Measurements from ENCODE around the gene NRG4. TPM values are rescaled to one million over a fixed set of nuclear protein-coding genes. Genes with fewer than 3 reads are reported as not detected.

Gene NRG4
- total and polyA plus RNA-seq, 2 experiments from 2014 or later, result 0.50 to 1.5 TPM

DNA sequence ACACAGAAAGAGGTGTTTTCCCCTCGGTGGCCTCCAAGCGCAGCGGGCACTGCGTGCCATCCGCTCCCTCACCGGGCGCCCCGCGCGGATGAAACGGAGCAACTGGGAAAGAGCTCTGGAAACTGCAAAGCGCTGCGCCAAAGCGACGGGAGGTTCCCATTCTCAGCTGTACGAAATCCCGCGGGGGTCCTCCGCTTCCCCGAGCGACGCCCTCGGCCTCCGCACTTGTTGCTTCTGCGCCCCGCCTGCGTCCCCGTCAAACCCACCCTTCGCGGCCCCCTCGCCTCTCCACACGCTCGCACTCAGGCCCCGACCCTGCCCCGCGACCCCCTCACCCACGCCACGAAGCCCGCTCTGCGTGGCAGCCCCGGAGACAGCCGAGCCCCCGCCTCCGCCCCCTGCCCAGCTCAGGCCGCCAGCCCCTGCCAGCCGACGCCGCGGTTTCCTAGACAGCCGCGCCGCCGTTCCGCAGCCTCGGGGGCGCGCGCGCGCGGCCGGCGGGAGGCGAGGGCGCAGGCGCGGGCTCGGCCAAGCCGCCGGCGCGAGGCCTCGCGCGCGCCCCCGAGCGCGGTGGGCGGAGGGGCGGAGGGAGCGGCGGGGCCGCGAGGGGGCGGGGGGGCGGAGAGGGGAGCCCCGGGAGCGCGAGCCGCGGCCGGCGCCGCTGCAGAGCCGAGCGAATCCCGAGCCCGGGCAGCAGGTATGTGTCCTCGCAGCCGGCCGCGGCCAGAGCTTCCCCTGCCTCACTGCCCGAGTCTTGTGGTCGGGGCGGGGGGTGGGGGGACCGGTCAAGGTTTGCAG, 47.3 kb upstream of the NRG4 start, which contains the start of gene TMEM266:
Gene TMEM266, plus strand, starts transcription at position 666 of the 798 bp plus-strand sequence. CDS start 74,279 bp downstream, outside the sequence.
- DNase-seq (ENCODE audit: low spot score), result peak; percentile 89
- no peaks in the 10 kb centered on the region for H3K9me3 ChIP-seq (ENCODE audit: low read depth)
- no peak for TF ChIP-seq EZH2 (IDR thresholded peaks at IDR 0.05; ENCODE audit: borderline replicate concordance)
- TF ChIP-seq CTCF (IDR thresholded peaks at IDR 0.05; ENCODE audit: poor library complexity), result no peak
- no peak for TF ChIP-seq EZH2phosphoT487 (IDR thresholded peaks at IDR 0.05; ENCODE audit: low read depth, severe bottlenecking, unreplicated experiment)
- peaks cover 28% of the 10 kb centered on the region for H3K27me3 ChIP-seq
- H3K79me2 ChIP-seq, result no peaks in the 10 kb centered on the region
- H2AFZ ChIP-seq, result peak within 1 kb of the TSS; percentile 92
- H3K4me2 ChIP-seq, result peak within 1 kb of the TSS; percentile 97
- under 1% methylated on average over 21 of the region's 107 CpGs for WGBS (ENCODE audit: low lambda C conversion rate, missing lambda C conversion rate)
- no peaks in the 10 kb centered on the region for H4K20me1 ChIP-seq (ENCODE audit: insufficient read depth, poor library complexity, severe bottlenecking)
- H3K4me3 ChIP-seq, result peak within 1 kb of the TSS; percentile 88
- no peaks in the 10 kb centered on the region for H3K4me1 ChIP-seq (ENCODE audit: insufficient read depth)
- H3K9me2 ChIP-seq (replicated peaks; ENCODE audit: insufficient read depth), result no peaks in the 10 kb centered on the region
- H3K27ac ChIP-seq, result no peak within 1 kb of the TSS
- H3K36me3 ChIP-seq (replicated peaks; ENCODE audit: insufficient read depth, low read depth), result no peaks in the 10 kb centered on the region

DNA sequence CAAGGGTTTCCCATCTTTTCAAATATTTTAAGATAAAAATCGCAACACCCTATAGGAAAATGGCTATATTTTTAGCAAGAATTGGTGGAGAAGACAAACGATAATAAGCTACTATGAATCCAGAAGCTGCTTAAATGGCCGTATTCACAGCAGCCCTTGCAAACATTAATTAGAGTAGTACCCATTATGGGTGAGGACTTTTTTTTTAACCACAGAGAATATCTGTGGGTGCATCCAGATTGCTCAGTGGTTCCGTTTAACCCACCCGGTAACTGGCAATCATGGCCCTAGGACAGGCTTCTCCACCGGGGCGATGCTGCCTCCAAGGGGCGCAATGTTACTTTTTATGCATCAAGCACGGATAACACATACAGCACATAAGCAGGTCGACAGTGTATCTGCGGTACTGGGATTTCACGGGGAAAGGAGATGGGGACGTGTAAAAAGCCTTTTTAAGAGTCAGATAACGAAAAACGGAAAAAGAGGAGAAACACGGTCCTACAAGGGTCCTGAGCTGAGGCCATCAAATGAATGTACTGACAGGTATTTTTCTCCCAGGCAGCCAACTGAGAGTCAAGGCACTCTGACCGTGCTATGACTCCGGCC, 46.6 kb upstream of the NRG4 start:
- Histone ChIP-seq H2AFZ (peak overlapping the region; percentile 92), H3K9me2 (replicated peaks; ENCODE audit: insufficient read depth) (no peaks in the 10 kb centered on the region), H3K79me2 (no peaks in the 10 kb centered on the region), H3K36me3 (replicated peaks; ENCODE audit: insufficient read depth, low read depth) (no peaks in the 10 kb centered on the region), H3K4me3 (peak overlapping the region; percentile 64), H3K27ac (no peak overlapping the region), H4K20me1 (ENCODE audit: insufficient read depth, poor library complexity, severe bottlenecking) (no peaks in the 10 kb centered on the region), H3K4me2 (peak overlapping the region; percentile 97), H3K4me1 (ENCODE audit: insufficient read depth) (no peaks in the 10 kb centered on the region), H3K27me3 (peaks cover 23% of the 10 kb centered on the region), H3K9me3 (ENCODE audit: low read depth) (no peaks in the 10 kb centered on the region)
- WGBS (ENCODE audit: low lambda C conversion rate, missing lambda C conversion rate), result 14% methylated on average over 18 of the region's 18 CpGs
- TF ChIP-seq EZH2 (IDR thresholded peaks at IDR 0.05; ENCODE audit: borderline replicate concordance), result no peak
- TF ChIP-seq CTCF (IDR thresholded peaks at IDR 0.05; ENCODE audit: poor library complexity), result peak; percentile 23
- DNase-seq (ENCODE audit: low spot score), result peak; percentile 43

DNA sequence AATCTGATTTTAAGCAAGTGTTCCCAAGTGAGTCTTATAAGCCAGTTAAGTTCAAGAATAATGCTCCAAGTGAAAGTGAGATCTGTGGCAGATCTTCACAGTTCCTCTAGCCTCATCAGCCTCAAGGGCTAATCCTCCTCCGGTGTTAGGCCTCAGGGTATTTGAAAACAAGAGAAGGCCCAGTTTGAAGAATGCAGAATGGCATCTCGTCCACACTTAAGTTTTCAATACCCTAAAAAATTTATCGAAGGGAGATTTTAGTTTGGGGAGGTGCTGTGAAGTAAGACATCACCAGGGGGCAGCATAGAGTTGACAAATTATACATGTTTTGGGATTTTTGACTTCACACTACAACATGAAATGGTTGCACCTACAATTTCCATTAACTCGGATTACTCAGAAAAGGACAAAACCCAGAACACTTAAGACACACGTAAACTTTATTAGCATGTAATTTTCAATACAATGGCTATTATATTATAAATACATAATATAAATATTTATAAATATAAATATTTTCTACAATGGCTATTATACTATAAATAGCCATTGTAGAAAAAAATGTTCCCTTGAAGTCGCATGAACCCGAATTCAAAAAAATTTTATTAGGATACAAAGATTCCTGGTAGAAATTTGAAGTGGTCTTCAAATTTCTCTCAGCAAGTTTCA, 45.2 kb upstream of the NRG4 start:
- Histone ChIP-seq H3K4me2 (peak overlapping the region; percentile 69), H3K4me3 (no peak overlapping the region), H3K9me3 (ENCODE audit: low read depth) (no peaks in the 10 kb centered on the region), H3K4me1 (ENCODE audit: insufficient read depth) (no peaks in the 10 kb centered on the region), H4K20me1 (ENCODE audit: insufficient read depth, poor library complexity, severe bottlenecking) (no peaks in the 10 kb centered on the region), H2AFZ (no peak overlapping the region), H3K27ac (no peak overlapping the region), H3K79me2 (no peaks in the 10 kb centered on the region), H3K36me3 (replicated peaks; ENCODE audit: insufficient read depth, low read depth) (no peaks in the 10 kb centered on the region), H3K27me3 (peaks cover 18% of the 10 kb centered on the region), H3K9me2 (replicated peaks; ENCODE audit: insufficient read depth) (no peaks in the 10 kb centered on the region)
- TF ChIP-seq EZH2phosphoT487 (IDR thresholded peaks at IDR 0.05; ENCODE audit: low read depth, severe bottlenecking, unreplicated experiment) (no peak), CTCF (IDR thresholded peaks at IDR 0.05; ENCODE audit: poor library complexity) (peak; percentile 80), EZH2 (IDR thresholded peaks at IDR 0.05; ENCODE audit: borderline replicate concordance) (no peak)
- DNase-seq (ENCODE audit: low spot score), result peak; percentile 68
- 5% methylated on average over 7 of the region's 7 CpGs for WGBS (ENCODE audit: low lambda C conversion rate, missing lambda C conversion rate)
